Activated T-cell treated with anti-CD3 and anti-CD28 coated beads for 1 hour (primary cell): Measurements from ENCODE around the gene CDC42SE2.
"Not testable (repeated sequence)": the region's sequence is repeated elsewhere in the genome, so short reads cannot be mapped to it uniquely, and the experiment has no call there.

Source experiments
- DNase-seq: peaks from one replicate; pipeline ENCODE4 v3.0.0-alpha.2; 2020; ENCODE audit warnings: low read depth

Gene CDC42SE2

GRCh38 chr5:131389869-131390265 lies 126.0 kb downstream of the CDC42SE2 start:
- DNase-seq = no peak

GRCh38 chr5:131392466-131393095 lies 128.7 kb downstream of the CDC42SE2 start:
- no peak for DNase-seq

GRCh38 chr5:131393498-131393968 lies 129.7 kb downstream of the CDC42SE2 start:
- DNase-seq = no peak

GRCh38 chr5:131394128-131394527 lies 130.3 kb downstream of the CDC42SE2 start:
- DNase-seq = no peak

- DNase-seq = no peak
Observed at GRCh38 chr5:131396015-131396414, 132.2 kb downstream of the CDC42SE2 start.

GRCh38 chr5:131396630-131397273 lies 132.9 kb downstream of the CDC42SE2 start:
- DNase-seq = no peak

GRCh38 chr5:131399007-131399406 lies 135.2 kb downstream of the CDC42SE2 start:
- DNase-seq = not testable (repeated sequence)

- DNase-seq = no peak
Observed at GRCh38 chr5:131400585-131400984, 136.7 kb downstream of the CDC42SE2 start.

- no peak for DNase-seq
Observed at GRCh38 chr5:131405674-131406073, 141.8 kb downstream of the CDC42SE2 start.

GRCh38 chr5:131406076-131406475 lies 142.2 kb downstream of the CDC42SE2 start:
- DNase-seq = no peak

- no peak for DNase-seq
Observed at GRCh38 chr5:131406975-131407638, 143.3 kb downstream of the CDC42SE2 start.

GRCh38 chr5:131413605-131414559 lies 150.0 kb downstream of the CDC42SE2 start:
- no peak for DNase-seq

- DNase-seq = no peak
Observed at GRCh38 chr5:131416729-131417128, 152.9 kb downstream of the CDC42SE2 start.

GRCh38 chr5:131417240-131417869 lies 153.5 kb downstream of the CDC42SE2 start:
- DNase-seq = peak; percentile 88

- no peak for DNase-seq
Observed at GRCh38 chr5:131418846-131419245, 155.0 kb downstream of the CDC42SE2 start.

GRCh38 chr5:131419877-131420276 lies 156.0 kb downstream of the CDC42SE2 start:
- no peak for DNase-seq

- no peak for DNase-seq
Observed at GRCh38 chr5:131423056-131423455, 159.2 kb downstream of the CDC42SE2 start.

GRCh38 chr5:131426011-131426410 lies 162.2 kb downstream of the CDC42SE2 start:
- DNase-seq = no peak

- no peak for DNase-seq
Observed at GRCh38 chr5:131430794-131431193, 166.9 kb downstream of the CDC42SE2 start.

- no peak for DNase-seq
Observed at GRCh38 chr5:131431794-131432193, 167.9 kb downstream of the CDC42SE2 start.

GRCh38 chr5:131433109-131433508 lies 169.3 kb downstream of the CDC42SE2 start:
- no peak for DNase-seq

- DNase-seq = no peak
Observed at GRCh38 chr5:131436081-131436480, 172.2 kb downstream of the CDC42SE2 start.
